Activated CD4-positive, alpha-beta T cell treated with anti-CD3 and anti-CD28 coated beads, Interleukin-2, amount 10 ng/mL, durations not matched to agents 24 days and 14 days (primary cell): ENCODE data around the gene TBC1D25. TPM values are rescaled to one million over a fixed set of nuclear protein-coding genes. Genes with fewer than 3 reads are reported as not detected.
"Not testable (repeated sequence)": the region's sequence is repeated elsewhere in the genome, so short reads cannot be mapped to it uniquely, and the experiment has no call there.

Source experiments
- DNase-seq: peaks from one replicate; pipeline ENCODE4 v3.0.0; 2022
- H3K27ac Mint-ChIP-seq: one replicate; pipeline ENCODE4 v1.8.0; 2022; ENCODE audit warnings: mild to moderate bottlenecking, mixed read lengths
- H3K27me3 Mint-ChIP-seq: one replicate; pipeline ENCODE4 v1.8.0; 2022; ENCODE audit warnings: mixed read lengths
- H3K36me3 Mint-ChIP-seq: one replicate; pipeline ENCODE4 v1.8.0; 2022; ENCODE audit warnings: low read depth, mild to moderate bottlenecking, mixed read lengths
- H3K4me1 Mint-ChIP-seq: one replicate; pipeline ENCODE4 v1.8.0; 2021; ENCODE audit warnings: mixed read lengths
- H3K4me3 Mint-ChIP-seq: one replicate; pipeline ENCODE4 v1.8.0; 2022; ENCODE audit warnings: mild to moderate bottlenecking, moderate library complexity, mixed read lengths
- H3K9me3 Mint-ChIP-seq: one replicate; pipeline ENCODE4 v1.8.0; 2021; ENCODE audit warnings: mixed read lengths
- intact Hi-C: fragments of 100-400 bp; cut with micrococcal nuclease; formaldehyde crosslinking; loops from one replicate; pipeline ENCODE4 v1.15.1; 2023
- total RNA-seq: library from RNA; stranded (reverse); gene quantifications from 2 replicates; pipeline ENCODE4 v1.2.3, GENCODE V29; 2022

The TBC1D25 gene
- total RNA-seq, 1 donor from 2014 or later: 15.9 TPM

DNA sequence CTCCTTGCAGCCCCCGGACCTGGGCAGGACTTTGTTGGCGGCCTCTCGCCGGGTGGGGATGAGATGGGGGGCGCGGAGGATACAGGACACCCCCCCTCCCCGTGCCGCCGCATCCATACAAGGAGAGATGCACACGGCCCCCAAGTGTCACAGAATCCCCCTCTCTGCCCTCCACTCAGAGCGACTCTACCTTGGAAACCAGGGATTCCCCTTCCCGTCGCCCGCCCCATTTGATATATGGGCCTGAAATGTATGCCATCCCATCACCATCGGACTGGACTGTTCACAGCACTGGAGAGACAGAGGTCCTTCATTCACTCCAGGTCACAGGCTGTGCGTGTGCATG lies 30.3 kb upstream of the TBC1D25 start:
- Mint-ChIP-seq H3K27ac (peak overlapping the region; percentile 91), H3K9me3 (no peaks in the 10 kb centered on the region), H3K4me1 (peaks cover 19% of the 10 kb centered on the region), H3K27me3 (no peaks in the 10 kb centered on the region), H3K36me3 (peaks cover 5% of the 10 kb centered on the region), H3K4me3 (peak overlapping the region; percentile 92)
- intact Hi-C loops: loop anchor here (2.0 kb wide), 1 partner anchor 32 kb away; the partner anchor contains the start of gene FTSJ1
- no peak for DNase-seq

DNA sequence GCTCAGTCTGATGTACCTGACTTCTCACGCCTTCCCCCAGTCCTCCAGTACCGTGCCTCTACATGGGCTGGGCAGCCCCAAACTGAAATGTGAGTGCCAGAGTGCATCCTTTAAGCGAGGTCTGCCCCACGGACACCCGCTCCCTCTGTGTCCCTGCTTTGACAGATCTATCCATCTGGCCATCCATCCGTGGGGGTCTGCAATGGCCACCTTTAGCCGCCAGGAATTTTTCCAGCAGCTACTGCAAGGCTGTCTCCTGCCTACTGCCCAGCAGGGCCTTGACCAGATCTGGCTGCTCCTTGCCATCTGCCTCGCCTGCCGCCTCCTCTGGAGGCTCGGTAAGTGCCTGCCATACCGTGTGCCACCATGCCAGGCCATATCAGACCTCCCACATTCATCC lies 29.9 kb upstream of the TBC1D25 start:
- no peak for DNase-seq
- Mint-ChIP-seq H3K4me1 (peaks cover 19% of the 10 kb centered on the region), H3K9me3 (no peaks in the 10 kb centered on the region), H3K27me3 (no peaks in the 10 kb centered on the region), H3K36me3 (peaks cover 5% of the 10 kb centered on the region), H3K4me3 (peak overlapping the region; percentile 92), H3K27ac (peak overlapping the region; percentile 91)
- intact Hi-C loops: loop anchor here (2.0 kb wide), 1 partner anchor 33 kb away; the partner anchor contains the start of gene FTSJ1

- no peak for DNase-seq
- no peak overlapping the region for H3K4me3 Mint-ChIP-seq
- H3K27ac Mint-ChIP-seq: no peak overlapping the region
- H3K4me1 Mint-ChIP-seq: peaks cover 19% of the 10 kb centered on the region
- H3K27me3 Mint-ChIP-seq: no peaks in the 10 kb centered on the region
- H3K36me3 Mint-ChIP-seq: peaks cover 15% of the 10 kb centered on the region
- intact Hi-C loops: no loop called here
- no peaks in the 10 kb centered on the region for H3K9me3 Mint-ChIP-seq
Observed at GRCh38 chrX:48511560-48511959, 28.0 kb upstream of the TBC1D25 start.

DNA sequence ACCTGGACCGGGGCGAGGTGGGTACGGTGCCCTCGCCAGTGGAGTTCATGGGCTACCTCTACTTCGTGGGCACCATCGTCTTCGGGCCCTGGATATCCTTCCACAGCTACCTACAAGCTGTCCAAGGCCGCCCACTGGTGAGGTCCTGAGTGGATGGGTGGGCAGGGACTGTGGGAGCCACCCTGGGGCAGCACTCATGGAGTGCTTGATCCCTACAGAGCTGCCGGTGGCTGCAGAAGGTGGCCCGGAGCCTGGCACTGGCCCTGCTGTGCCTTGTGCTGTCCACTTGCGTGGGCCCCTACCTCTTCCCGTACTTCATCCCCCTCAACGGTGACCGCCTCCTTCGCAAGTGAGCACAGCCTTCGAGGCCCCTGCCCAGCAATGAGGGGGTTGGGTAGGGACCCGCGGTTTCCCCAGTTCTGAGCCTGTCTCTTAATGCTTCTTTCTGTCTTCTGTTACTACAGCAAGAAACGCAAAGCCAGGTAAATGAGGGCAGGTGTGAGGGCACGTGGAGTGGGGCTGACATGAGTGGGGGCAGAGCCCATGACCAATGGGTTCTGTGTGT lies 27.1 kb upstream of the TBC1D25 start:
- Mint-ChIP-seq H3K9me3 (no peaks in the 10 kb centered on the region), H3K27ac (no peak overlapping the region), H3K27me3 (no peaks in the 10 kb centered on the region), H3K4me1 (peaks cover 19% of the 10 kb centered on the region), H3K4me3 (no peak overlapping the region), H3K36me3 (peaks cover 15% of the 10 kb centered on the region)
- DNase-seq: no peak
- intact Hi-C loops: no loop called here

GRCh38 chrX:48513670-48514069 lies 25.8 kb upstream of the TBC1D25 start:
- Mint-ChIP-seq H3K27ac (no peak overlapping the region), H3K4me1 (peaks cover 19% of the 10 kb centered on the region), H3K9me3 (no peaks in the 10 kb centered on the region), H3K27me3 (no peaks in the 10 kb centered on the region), H3K4me3 (no peak overlapping the region), H3K36me3 (peaks cover 15% of the 10 kb centered on the region)
- DNase-seq: no peak
- intact Hi-C loops: no loop called here

- Mint-ChIP-seq H3K27ac (no peak overlapping the region), H3K4me3 (no peak overlapping the region), H3K27me3 (no peaks in the 10 kb centered on the region), H3K4me1 (peaks cover 20% of the 10 kb centered on the region), H3K9me3 (no peaks in the 10 kb centered on the region), H3K36me3 (peaks cover 15% of the 10 kb centered on the region)
- no peak for DNase-seq
- intact Hi-C loops: no loop called here
Observed at GRCh38 chrX:48514126-48514806, 25.2 kb upstream of the TBC1D25 start.

DNA sequence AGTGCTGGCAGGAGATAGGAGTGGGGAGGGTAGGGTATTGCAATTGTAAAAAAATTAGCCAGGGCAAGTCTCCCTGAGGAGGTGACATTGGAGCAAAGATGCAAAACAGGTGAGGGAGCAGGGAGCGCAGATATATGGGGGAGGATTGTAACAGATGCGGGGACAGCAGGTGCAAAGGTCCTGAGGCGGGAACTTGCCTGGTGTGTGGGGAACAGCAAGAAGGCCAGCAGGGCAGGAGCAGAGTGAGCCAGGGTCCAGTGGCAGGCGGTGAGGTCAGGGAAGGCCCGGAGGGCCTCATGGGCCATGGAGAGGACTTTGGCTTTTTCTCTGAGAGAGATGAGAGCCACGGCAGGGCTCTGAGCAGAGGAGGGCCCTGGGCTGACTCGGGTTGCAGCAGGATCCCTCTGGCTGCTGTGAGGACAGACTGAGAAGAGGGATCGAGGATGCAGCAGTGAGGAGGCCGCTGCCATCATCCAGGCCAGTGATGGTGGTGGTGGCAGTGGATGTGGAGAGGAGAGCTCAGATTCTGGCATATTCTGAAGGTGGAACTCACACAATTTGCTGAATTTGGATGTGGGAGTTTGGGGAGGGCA lies 24.6 kb upstream of the TBC1D25 start:
- peaks cover 12% of the 10 kb centered on the region for H3K36me3 Mint-ChIP-seq
- H3K27ac Mint-ChIP-seq: no peak overlapping the region
- H3K9me3 Mint-ChIP-seq: no peaks in the 10 kb centered on the region
- DNase-seq: no peak
- no peaks in the 10 kb centered on the region for H3K27me3 Mint-ChIP-seq
- no peak overlapping the region for H3K4me3 Mint-ChIP-seq
- peaks cover 14% of the 10 kb centered on the region for H3K4me1 Mint-ChIP-seq
- intact Hi-C loops: no loop called here

GRCh38 chrX:48515842-48516241 lies 23.7 kb upstream of the TBC1D25 start:
- H3K27me3 Mint-ChIP-seq: no peaks in the 10 kb centered on the region
- H3K36me3 Mint-ChIP-seq: peaks cover 10% of the 10 kb centered on the region
- no peaks in the 10 kb centered on the region for H3K9me3 Mint-ChIP-seq
- H3K27ac Mint-ChIP-seq: no peak overlapping the region
- DNase-seq: no peak
- no peak overlapping the region for H3K4me3 Mint-ChIP-seq
- peaks cover 16% of the 10 kb centered on the region for H3K4me1 Mint-ChIP-seq
- intact Hi-C loops: no loop called here

DNA sequence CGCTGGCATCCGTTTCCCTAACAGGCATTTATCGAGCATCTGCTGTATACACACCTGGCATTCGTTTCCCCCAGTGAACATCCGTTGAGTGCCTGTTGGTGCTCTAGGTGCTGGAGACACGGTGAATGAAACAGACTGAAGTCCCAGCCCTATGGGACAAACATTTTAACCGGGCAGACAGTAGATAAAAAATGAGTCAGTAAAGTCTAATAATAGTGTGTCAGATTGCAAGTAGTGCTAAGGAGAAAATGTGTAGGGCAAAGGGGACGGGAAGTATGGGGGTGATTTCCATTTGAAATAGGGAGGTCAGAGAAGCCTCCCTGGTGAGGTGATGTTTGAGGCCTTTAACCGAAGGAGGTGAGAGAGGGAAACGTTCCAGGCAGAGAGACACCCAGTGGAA lies 23.2 kb upstream of the TBC1D25 start:
- Mint-ChIP-seq H3K9me3 (no peaks in the 10 kb centered on the region), H3K4me3 (no peak overlapping the region), H3K4me1 (peaks cover 16% of the 10 kb centered on the region), H3K36me3 (peaks cover 10% of the 10 kb centered on the region), H3K27me3 (no peaks in the 10 kb centered on the region), H3K27ac (no peak overlapping the region)
- DNase-seq: no peak
- intact Hi-C loops: no loop called here

DNA sequence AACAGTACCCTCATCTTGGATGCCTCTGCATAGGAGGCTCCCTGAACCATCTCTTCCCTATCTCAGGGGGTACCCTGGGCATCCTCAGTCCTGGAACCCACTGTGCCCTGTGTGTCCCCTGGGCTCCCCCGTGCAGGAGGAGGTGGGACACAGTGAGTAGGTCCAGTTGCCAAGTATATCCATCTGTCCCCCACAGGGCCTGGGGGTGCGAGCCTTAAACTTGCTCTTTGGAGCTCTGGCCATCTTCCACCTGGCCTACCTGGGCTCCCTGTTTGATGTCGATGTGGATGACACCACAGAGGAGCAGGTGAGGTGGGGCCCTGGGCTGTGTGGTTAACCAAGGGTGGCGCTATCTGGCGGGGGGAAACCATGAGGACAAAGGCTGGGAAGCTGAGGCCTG lies 22.5 kb upstream of the TBC1D25 start:
- Mint-ChIP-seq H3K4me1 (peaks cover 15% of the 10 kb centered on the region), H3K9me3 (no peaks in the 10 kb centered on the region), H3K27ac (no peak overlapping the region), H3K4me3 (no peak overlapping the region), H3K27me3 (no peaks in the 10 kb centered on the region), H3K36me3 (peaks cover 10% of the 10 kb centered on the region)
- DNase-seq: no peak
- intact Hi-C loops: no loop called here

DNA sequence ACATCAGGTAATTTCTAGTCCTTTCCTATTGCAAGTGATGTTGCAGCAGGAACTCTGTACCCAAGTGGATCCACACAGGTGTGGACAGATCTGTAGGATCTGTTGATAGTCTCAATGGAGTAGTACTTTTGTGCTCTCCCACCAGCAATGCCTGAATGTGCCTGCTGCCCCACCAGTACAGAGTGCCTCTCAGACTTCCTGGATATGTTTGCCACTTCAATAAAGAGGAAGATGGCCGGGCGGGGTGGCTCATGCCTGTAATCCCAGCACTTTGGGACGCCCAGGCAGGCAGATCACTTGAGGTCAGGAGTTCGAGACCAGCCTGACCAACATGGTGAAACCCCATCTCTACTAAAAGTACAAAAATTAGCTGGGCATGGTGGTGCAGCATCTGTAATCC lies 20.0 kb upstream of the TBC1D25 start:
- intact Hi-C loops, H3K27ac Mint-ChIP-seq: not testable (repeated sequence)
- peaks cover 15% of the 10 kb centered on the region for H3K36me3 Mint-ChIP-seq

GRCh38 chrX:48520455-48520854 lies 19.1 kb upstream of the TBC1D25 start:
- H3K9me3 Mint-ChIP-seq: no peaks in the 10 kb centered on the region
- intact Hi-C loops: no loop called here
- H3K27ac Mint-ChIP-seq: peak overlapping the region; percentile 94

More for the DNA sequence above, 20.0 kb upstream of the TBC1D25 start:
- H3K4me3 Mint-ChIP-seq, H3K9me3 Mint-ChIP-seq, DNase-seq, H3K27me3 Mint-ChIP-seq: not testable (repeated sequence)
- peaks cover 19% of the 10 kb centered on the region for H3K4me1 Mint-ChIP-seq

GRCh38 chrX:48520976-48521352 lies 18.6 kb upstream of the TBC1D25 start:
- peak; percentile 61 for DNase-seq

More at GRCh38 chrX:48520455-48520854, 19.1 kb upstream of the TBC1D25 start:
- H3K4me3 Mint-ChIP-seq: peak overlapping the region; percentile 90
- H3K36me3 Mint-ChIP-seq: peaks cover 14% of the 10 kb centered on the region
- DNase-seq: peak; percentile 65
- no peaks in the 10 kb centered on the region for H3K27me3 Mint-ChIP-seq
- H3K4me1 Mint-ChIP-seq: peaks cover 19% of the 10 kb centered on the region

More at GRCh38 chrX:48520976-48521352, 18.6 kb upstream of the TBC1D25 start:
- Mint-ChIP-seq H3K4me1 (peaks cover 19% of the 10 kb centered on the region), H3K36me3 (peaks cover 14% of the 10 kb centered on the region), H3K9me3 (no peaks in the 10 kb centered on the region), H3K27ac (peak overlapping the region; percentile 94), H3K4me3 (peak overlapping the region; percentile 90), H3K27me3 (no peaks in the 10 kb centered on the region)
- intact Hi-C loops: loop anchor here (1.0 kb wide), 4 partner anchors 13 to 53 kb away; partner anchors contain the start of genes FTSJ1, PORCN, RBM3 and TBC1D25
